OCI-LY7 (cell line): ENCODE measurements around the gene ANKRD44.

ENCODE experiments used
- EZH2phosphoT487 ChIP-seq: fragments of 200-600 bp; sonication (generic); IDR thresholded peaks from 2 replicates; pipeline ENCODE4 v1.6.1; 2018; ENCODE audit warnings: low read depth, borderline replicate concordance, mild to moderate bottlenecking, mixed run types, antibody characterized with exemption, low read length, moderate library complexity, mixed read lengths
- TF ChIP-seq, protein P1 (sequence below): fragments of 200-600 bp; sonication (generic); conservative IDR thresholded peaks from 2 replicates; pipeline ENCODE4 v1.5.1; 2014; ENCODE audit warnings: mild to moderate bottlenecking, antibody characterized with exemption, low read length, moderate library complexity, mixed read lengths

DNA sequence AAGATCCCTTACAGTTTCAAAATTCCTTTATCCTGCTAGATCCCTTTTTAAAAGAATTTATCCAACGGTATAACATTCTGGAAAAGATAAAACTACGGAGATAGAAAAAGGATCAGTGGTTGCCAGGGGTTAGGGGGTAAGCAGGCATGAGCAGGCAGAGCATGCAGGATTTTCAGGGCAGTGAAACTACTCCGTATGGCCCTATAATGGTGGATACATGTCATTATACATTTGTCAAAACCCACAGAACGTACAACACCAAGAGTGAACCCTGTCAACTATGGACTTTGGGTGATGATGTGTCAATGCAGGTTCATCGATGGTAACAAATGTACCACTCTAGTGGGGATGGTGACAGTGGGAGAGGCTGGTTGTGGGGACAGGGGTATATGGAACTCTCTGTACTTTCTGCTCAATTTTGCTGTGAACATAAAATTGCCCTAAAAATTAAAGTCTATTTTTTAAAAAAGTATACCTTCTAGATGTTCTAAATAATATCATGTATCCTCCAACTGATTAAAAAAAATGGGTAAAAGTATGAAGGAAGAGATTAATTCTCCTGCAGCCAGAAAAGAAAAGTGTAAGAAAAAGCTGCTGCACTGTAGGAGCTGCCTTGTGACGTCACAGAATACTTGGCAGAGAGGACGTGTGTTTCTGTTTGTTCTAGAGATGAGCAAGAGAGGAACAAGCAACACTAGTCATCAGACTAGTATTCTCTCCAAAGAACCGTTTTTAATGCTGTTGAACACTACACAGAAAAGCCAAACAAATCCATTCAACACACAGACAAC is 23.6 kb downstream of the ANKRD44 start:
- TF ChIP-seq, protein P1, sequence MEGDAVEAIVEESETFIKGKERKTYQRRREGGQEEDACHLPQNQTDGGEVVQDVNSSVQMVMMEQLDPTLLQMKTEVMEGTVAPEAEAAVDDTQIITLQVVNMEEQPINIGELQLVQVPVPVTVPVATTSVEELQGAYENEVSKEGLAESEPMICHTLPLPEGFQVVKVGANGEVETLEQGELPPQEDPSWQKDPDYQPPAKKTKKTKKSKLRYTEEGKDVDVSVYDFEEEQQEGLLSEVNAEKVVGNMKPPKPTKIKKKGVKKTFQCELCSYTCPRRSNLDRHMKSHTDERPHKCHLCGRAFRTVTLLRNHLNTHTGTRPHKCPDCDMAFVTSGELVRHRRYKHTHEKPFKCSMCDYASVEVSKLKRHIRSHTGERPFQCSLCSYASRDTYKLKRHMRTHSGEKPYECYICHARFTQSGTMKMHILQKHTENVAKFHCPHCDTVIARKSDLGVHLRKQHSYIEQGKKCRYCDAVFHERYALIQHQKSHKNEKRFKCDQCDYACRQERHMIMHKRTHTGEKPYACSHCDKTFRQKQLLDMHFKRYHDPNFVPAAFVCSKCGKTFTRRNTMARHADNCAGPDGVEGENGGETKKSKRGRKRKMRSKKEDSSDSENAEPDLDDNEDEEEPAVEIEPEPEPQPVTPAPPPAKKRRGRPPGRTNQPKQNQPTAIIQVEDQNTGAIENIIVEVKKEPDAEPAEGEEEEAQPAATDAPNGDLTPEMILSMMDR = no peak
- TF ChIP-seq EZH2phosphoT487 = no peak
